Stimulated activated CD8-positive, alpha-beta memory T cell treated with anti-CD3 and anti-CD28 coated beads, Interleukin-15, amount 100 ng/mL, for 1 hour (primary cell): Measurements from ENCODE around the gene ING5.
"Not testable (repeated sequence)": the region's sequence is repeated elsewhere in the genome, so short reads cannot be mapped to it uniquely, and the experiment has no call there.

ENCODE experiments used
- DNase-seq: peaks from one replicate; pipeline ENCODE4 v3.0.0-alpha.2; 2020; ENCODE audit warnings: low read depth

Gene ING5

GRCh38 chr2:241701399-241702154, at the start of gene ING5:
TSS of gene ING5 (plus strand) at chr2:241702039. CDS start at chr2:241702066, 27 bp downstream.
- DNase-seq, result peak; percentile 91

GRCh38 chr2:241652142-241652541, 49.7 kb upstream of the ING5 start:
- DNase-seq, result no peak

GRCh38 chr2:241652722-241653121, 49.1 kb upstream of the ING5 start:
- DNase-seq, result no peak

DNA sequence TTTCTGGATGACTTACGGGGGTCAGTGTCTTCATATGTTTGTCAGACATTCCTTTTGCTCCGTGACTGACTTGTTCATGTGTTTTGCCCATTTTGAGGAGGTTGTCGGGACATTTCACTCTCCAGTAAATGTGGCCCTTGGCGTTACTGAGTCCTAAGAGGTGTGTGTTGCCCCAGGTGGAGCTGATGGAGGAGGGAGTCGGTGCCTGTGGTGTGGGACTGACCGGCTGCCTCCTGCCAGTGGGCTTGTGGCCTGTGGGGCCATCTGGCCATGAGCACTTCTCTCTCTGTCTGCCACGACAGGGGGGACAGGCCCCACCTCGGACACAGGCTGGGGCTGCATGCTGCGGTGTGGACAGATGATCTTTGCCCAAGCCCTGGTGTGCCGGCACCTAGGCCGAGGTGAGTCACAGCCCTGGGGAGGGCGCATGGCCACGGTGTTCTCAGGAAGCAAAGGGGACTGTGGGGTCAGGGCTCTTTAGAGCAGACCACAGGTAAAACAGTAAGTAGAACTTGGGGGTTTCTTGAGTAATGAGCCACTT, 48.6 kb upstream of the ING5 start:
- no peak for DNase-seq

DNA sequence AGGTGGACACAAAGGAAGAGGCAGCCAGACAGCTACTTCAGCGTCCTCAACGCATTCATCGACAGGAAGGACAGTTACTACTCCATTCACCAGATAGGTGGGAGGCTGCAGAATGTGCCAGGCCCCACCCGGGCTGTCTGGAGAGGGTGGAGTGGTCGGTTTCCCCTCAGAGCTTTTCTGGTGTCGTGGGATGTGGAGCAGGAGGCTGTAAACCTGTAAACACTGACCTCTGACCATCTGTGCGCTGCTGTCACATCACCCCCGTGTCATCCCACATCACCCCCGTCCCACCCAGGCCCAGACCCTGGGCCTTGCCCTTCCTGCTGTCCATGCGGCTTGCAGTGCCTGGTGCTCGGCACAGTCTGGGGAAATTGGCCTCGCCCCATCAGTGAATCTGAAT, 47.3 kb upstream of the ING5 start:
- DNase-seq, result no peak

DNA sequence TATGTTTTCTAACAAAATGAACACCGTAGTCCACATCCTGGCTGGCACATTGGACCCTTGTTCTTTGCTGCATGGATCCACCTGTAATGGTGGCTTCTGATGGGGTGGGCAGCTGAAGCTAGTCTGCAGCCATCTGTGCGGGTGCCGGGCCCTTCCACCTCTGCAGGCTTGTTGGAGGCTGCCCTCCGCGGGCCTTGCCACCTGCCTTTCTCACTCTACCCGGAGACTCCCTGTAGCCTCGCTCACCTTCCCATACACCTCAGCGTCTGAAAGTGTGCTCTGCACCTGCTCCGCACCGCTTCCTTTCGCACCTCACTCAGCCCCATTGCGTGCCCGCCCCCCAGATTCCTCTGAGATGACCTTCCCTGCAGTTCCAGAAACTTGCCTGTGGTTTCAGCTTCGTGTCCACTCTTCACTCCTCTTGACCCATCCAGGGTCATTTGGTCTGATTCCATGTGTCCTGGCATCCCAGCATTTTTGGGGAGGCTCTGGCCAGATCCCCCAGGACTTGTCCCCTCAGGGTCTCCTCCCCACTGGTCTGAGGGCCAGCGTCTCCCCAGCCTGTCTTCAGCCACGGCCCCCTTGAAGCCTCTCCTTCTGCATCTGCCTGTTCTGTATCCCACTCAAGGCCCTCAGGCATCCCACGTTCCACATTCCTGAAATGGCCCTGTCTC, 46.2 kb upstream of the ING5 start:
- DNase-seq, result no peak

DNA sequence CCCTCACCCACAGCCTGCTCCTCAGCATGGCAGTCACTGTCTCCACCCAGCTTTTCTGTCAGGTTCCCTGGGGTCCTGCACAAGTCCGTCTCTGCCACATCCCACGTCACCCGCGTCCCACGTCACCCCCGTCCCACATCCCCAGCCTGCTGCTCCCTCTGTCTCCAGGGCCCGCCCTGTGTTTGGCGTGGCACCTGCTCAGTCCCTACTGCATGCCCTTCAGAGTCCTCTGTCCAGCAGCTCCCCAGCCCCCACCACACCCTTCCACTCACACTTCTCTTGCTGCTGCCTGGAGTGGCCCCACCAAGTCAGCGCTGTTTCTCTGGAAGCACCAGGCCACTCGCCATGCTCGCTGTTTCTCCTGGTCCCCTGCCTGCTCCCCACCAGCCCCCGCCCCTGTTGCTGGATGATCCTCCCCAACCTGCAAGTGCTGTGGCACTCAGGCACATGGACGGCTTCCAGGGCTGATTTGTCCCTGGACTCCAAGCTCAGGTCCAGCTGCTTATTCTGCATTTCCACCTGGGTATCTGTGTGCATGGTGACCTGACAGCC, 45.6 kb upstream of the ING5 start:
- DNase-seq, result no peak

DNA sequence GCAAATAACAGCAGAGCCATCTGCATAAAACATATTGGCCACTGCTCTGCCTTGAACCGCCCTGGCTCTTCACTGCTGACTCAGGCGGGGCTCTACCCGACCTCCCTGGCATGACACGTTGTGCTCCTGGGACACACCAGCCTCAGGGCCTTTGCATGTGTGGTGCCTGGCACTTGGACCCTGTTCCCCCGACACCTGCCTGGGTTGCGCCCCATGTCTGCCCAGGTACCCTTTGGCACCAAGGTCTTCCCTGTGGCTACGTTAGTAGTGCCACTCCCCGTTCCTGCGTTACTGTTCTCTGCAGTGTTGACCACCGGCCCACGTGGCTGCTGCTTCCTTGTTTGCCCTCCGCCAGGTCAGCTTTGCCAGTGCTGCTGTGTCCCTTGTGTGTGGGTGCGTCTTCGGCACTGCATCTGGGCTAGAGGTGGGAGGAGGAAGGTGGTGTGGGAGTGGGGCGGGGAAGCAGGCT, 44.0 kb upstream of the ING5 start:
- DNase-seq, result no peak

DNA sequence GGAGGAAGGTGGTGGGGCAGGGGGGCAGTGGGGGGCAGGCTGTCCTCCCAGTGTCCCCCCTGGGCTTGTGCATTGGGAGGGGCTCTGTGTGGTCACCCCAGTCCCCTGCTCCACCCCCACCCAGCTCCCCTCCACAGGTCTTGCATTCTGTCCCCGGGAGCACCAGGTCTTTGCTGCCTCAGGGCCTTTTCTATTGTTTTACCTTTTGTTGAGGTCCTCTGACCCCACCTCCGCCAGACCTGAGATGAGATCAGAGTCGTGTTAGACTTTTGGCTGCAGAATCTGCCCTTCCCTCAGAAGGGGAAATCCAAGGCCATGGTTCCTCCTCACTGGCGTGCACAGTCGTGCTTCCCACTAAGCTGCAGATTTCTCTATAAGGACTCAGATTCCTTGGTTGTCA, 43.5 kb upstream of the ING5 start:
- no peak for DNase-seq

DNA sequence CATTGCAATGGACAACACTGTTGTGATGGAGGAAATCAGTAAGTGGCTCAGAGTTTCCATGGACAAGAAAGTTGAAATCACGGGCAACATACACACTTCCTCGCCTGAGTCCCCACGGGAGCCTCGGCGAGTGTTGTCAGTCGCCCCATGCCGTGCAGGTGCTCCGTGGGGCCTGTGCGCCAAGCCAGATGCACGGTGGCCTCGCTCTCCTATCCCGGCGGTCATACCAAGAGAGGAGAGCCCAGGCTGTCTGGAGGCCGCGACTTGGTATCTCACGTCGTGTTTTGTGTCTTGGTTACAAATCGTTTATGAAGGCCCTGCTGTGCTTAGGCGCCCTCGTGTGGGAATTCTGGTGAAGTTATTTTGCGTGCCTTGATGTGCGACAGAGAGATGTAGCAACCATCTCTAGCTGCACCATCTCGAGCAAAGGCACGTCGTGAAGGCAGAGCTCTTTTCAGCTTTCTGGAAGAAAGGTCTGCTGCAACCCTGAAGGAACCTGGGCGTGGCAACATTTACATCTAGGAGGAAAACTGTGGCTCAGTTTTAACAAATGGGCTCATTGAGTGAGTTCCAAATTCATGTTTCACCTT, 42.6 kb upstream of the ING5 start:
- DNase-seq, result no peak

DNA sequence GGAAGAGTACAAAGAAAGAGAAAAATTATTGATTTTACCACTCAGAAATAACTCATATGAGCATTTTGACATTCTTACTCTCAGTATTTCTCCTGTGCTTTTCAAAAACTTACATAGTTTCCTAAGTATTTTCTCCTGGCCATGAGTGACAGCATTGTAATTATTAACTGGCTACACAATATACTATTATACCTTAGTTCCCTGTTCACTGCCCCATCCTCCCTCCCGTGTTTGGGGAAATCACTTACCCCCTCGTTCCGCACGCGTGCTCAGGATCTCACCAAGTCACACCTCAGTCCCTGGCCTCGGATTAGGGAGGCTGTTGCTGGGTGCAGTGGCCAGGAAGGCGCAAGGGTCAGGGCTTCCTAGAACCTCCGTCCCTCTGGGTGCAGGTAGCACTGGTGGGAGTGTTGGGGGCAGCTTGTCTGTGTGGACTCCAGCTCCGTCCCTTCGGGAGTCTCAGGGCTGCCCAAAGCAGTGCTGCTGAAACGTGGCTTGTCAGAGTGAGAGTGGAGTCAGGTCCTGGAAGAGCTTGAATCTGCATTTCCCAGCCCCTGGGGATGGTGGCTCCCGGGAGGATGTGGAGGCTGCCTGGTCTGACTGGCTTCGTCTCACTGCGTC, 41.1 kb upstream of the ING5 start:
- no peak for DNase-seq

DNA sequence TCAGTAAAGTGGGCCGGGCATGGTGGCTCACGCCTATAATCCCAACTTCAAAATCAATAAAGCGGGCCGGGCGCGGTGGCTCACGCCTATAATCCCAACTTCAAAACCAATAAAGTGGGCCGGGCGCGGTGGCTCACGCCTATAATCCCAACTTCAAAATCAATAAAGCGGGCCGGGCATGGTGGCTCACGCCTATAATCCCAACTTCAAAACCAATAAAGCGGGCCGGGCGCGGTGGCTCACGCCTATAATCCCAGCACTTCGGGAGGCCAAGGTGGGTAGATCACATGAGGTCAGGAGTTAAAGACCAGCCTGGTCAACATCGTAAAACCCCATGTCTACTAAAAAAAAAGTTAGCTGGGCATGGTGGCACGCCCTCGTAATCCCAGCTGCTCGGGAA, 39.1 kb upstream of the ING5 start:
- not testable (repeated sequence) for DNase-seq

DNA sequence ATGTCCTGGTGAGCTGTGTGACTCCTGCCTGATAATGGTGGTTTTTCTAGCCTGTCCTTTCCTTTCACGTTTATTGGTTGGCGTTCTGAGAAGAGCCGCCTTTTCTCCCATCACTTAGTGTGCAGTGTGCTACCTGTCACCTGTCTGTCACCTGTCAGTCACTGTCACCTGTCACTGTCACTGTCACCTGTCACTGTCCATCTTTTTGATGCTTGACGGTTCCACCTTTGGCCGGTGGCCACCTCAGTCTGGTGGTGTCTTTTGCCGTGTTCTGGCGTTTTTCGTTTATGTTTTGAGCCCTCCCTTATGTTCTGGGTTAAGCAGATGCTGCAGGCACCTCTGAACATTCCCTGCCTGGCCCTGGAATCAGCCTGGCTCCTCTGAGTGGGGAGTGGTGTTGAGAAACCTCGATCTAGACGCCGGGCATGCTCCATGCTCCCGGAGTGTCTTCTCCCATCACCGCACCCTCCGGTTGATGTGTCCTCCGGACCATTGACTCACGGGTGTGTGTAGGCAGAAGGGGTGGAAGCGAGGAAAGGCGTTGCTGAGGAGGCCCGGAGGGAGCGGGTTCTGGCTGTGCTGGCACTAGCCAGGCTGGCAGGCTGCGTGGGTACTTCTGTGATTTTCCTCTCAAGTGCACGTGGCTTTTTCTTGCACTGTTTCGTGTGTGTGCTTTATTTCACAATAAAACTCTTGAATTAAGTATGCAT, 36.0 kb upstream of the ING5 start:
- no peak for DNase-seq

GRCh38 chr2:241666627-241667400, 35.0 kb upstream of the ING5 start:
- no peak for DNase-seq

DNA sequence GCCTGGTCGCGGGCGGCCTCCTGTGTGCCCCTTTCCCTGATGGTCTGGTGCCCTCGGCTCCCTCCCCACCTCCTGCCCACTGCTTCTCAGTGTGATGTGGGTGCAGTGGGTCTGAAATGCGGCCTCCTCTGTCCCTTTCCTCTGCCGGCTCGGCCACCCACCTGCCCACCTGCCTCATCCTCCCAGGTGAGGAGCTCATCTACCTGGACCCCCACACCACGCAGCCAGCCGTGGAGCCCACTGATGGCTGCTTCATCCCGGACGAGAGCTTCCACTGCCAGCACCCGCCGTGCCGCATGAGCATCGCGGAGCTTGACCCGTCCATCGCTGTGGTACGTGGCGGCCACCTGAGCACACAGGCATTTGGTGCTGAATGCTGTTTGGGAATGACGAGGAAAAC, 33.5 kb upstream of the ING5 start:
- DNase-seq, result no peak

DNA sequence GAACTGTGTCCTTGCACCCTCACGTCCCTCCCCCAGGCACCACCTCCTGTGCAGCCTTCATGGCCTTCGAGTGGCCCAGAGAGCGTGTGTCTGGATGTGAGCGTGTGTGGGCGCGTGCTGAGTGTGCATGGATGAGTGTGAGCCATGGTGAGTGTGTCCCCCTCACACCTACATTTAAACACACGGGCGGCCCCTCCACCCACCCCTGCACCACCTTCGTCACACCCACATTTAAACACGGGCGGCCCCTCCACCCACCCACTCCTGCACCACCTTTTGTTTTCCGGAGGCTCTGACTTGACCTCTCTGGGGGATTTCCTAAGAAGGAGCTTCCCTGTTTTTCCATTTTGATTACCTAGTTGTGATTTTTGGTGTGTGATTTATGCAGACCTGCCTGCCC, 33.0 kb upstream of the ING5 start:
- no peak for DNase-seq

- DNase-seq, result no peak
These were observed 31.3 kb upstream of the ING5 start for GRCh38 chr2:241670333-241671110.

GRCh38 chr2:241671457-241672240, 30.2 kb upstream of the ING5 start:
- DNase-seq, result no peak
